Measurements from ENCODE around the gene HINT3.
"Not testable (repeated sequence)": the region's sequence is repeated elsewhere in the genome, so short reads cannot be mapped to it uniquely, and the experiment has no call there.

The HINT3 gene

GRCh38 chr6:125923366-125923877 lies 33.1 kb upstream of the HINT3 start:
- Histone ChIP-seq H3K27ac (ENCODE audit: low read depth, low read length, severe bottlenecking) (no peak overlapping the region), H3K4me1 (ENCODE audit: control insufficient read depth, insufficient read depth, low read length, poor library complexity, severe bottlenecking) (no peaks in the 10 kb centered on the region), H3K36me3 (ENCODE audit: control insufficient read depth, insufficient read depth, low read length) (peaks cover 4% of the 10 kb centered on the region), H3K9me3 (ENCODE audit: control insufficient read depth, low read length) (no peaks in the 10 kb centered on the region), H3K4me3 (ENCODE audit: extremely low read depth, insufficient read depth, low read length, poor library complexity, severe bottlenecking) (no peak overlapping the region)
- WGBS, 2 experiments (ENCODE audit: insufficient coverage in 2 of 2) = 90 to 96% methylated on average over 2 to 4 of the region's 4 CpGs

- Histone ChIP-seq H3K27ac (ENCODE audit: low read depth, low read length, severe bottlenecking) (no peak overlapping the region), H3K9me3 (ENCODE audit: control insufficient read depth, low read length) (no peaks in the 10 kb centered on the region), H3K4me3 (ENCODE audit: extremely low read depth, insufficient read depth, low read length, poor library complexity, severe bottlenecking) (no peak overlapping the region), H3K4me1 (ENCODE audit: control insufficient read depth, insufficient read depth, low read length, poor library complexity, severe bottlenecking) (no peaks in the 10 kb centered on the region), H3K36me3 (ENCODE audit: control insufficient read depth, insufficient read depth, low read length) (peaks cover 4% of the 10 kb centered on the region)
- WGBS, 2 experiments (ENCODE audit: insufficient coverage in 2 of 2) = 50 to 89% methylated on average over 1 of the region's 2 CpGs
Observed at GRCh38 chr6:125924169-125924568, 32.4 kb upstream of the HINT3 start.

GRCh38 chr6:125924697-125925358 lies 31.7 kb upstream of the HINT3 start:
- no peaks in the 10 kb centered on the region for H3K4me1 ChIP-seq (ENCODE audit: control insufficient read depth, insufficient read depth, low read length, poor library complexity, severe bottlenecking)
- H3K4me3 ChIP-seq (ENCODE audit: extremely low read depth, insufficient read depth, low read length, poor library complexity, severe bottlenecking) = no peak overlapping the region
- H3K9me3 ChIP-seq (ENCODE audit: control insufficient read depth, low read length) = no peaks in the 10 kb centered on the region
- H3K36me3 ChIP-seq (ENCODE audit: control insufficient read depth, insufficient read depth, low read length) = peaks cover 4% of the 10 kb centered on the region
- 83 to 92% methylated on average over 1 of the region's 2 CpGs for WGBS, 2 experiments (ENCODE audit: insufficient coverage in 2 of 2)
- no peak overlapping the region for H3K27ac ChIP-seq (ENCODE audit: low read depth, low read length, severe bottlenecking)

GRCh38 chr6:125926711-125927110 lies 29.9 kb upstream of the HINT3 start:
- no peaks in the 10 kb centered on the region for H3K4me1 ChIP-seq (ENCODE audit: control insufficient read depth, insufficient read depth, low read length, poor library complexity, severe bottlenecking)
- 94 to 100% methylated on average over 1 to 2 of the region's 3 CpGs for WGBS, 2 experiments (ENCODE audit: insufficient coverage in 2 of 2)
- H3K4me3 ChIP-seq (ENCODE audit: extremely low read depth, insufficient read depth, low read length, poor library complexity, severe bottlenecking) = no peak overlapping the region
- peaks cover 4% of the 10 kb centered on the region for H3K36me3 ChIP-seq (ENCODE audit: control insufficient read depth, insufficient read depth, low read length)
- no peak overlapping the region for H3K27ac ChIP-seq (ENCODE audit: low read depth, low read length, severe bottlenecking)
- no peaks in the 10 kb centered on the region for H3K9me3 ChIP-seq (ENCODE audit: control insufficient read depth, low read length)

- WGBS, 2 experiments (ENCODE audit: insufficient coverage in 2 of 2) = 89 to 100% methylated on average over 1 to 5 of the region's 7 CpGs
- no peaks in the 10 kb centered on the region for H3K9me3 ChIP-seq (ENCODE audit: control insufficient read depth, low read length)
- H3K4me3 ChIP-seq (ENCODE audit: extremely low read depth, insufficient read depth, low read length, poor library complexity, severe bottlenecking) = no peak overlapping the region
- no peak overlapping the region for H3K27ac ChIP-seq (ENCODE audit: low read depth, low read length, severe bottlenecking)
- H3K4me1 ChIP-seq (ENCODE audit: control insufficient read depth, insufficient read depth, low read length, poor library complexity, severe bottlenecking) = no peaks in the 10 kb centered on the region
- peaks cover 4% of the 10 kb centered on the region for H3K36me3 ChIP-seq (ENCODE audit: control insufficient read depth, insufficient read depth, low read length)
Observed at GRCh38 chr6:125927761-125928160, 28.8 kb upstream of the HINT3 start.

- Histone ChIP-seq H3K9me3 (ENCODE audit: control insufficient read depth, low read length) (no peaks in the 10 kb centered on the region), H3K27ac (ENCODE audit: low read depth, low read length, severe bottlenecking) (no peak overlapping the region), H3K36me3 (ENCODE audit: control insufficient read depth, insufficient read depth, low read length) (no peaks in the 10 kb centered on the region), H3K4me3 (ENCODE audit: extremely low read depth, insufficient read depth, low read length, poor library complexity, severe bottlenecking) (no peak overlapping the region), H3K4me1 (ENCODE audit: control insufficient read depth, insufficient read depth, low read length, poor library complexity, severe bottlenecking) (no peaks in the 10 kb centered on the region)
- 83 to 100% methylated on average over 1 of the region's 3 CpGs for WGBS, 2 experiments (ENCODE audit: insufficient coverage in 2 of 2)
Observed at GRCh38 chr6:125930765-125931418, 25.7 kb upstream of the HINT3 start.

- Histone ChIP-seq H3K4me1 (ENCODE audit: control insufficient read depth, insufficient read depth, low read length, poor library complexity, severe bottlenecking) (no peaks in the 10 kb centered on the region), H3K27ac (ENCODE audit: low read depth, low read length, severe bottlenecking) (no peak overlapping the region), H3K4me3 (ENCODE audit: extremely low read depth, insufficient read depth, low read length, poor library complexity, severe bottlenecking) (no peak overlapping the region), H3K9me3 (ENCODE audit: control insufficient read depth, low read length) (no peaks in the 10 kb centered on the region), H3K36me3 (ENCODE audit: control insufficient read depth, insufficient read depth, low read length) (no peaks in the 10 kb centered on the region)
- 80 to 100% methylated on average over 1 of the region's 4 CpGs for WGBS, 2 experiments (ENCODE audit: insufficient coverage in 2 of 2)
Observed at GRCh38 chr6:125931733-125932450, 24.7 kb upstream of the HINT3 start.

- Histone ChIP-seq H3K27ac (ENCODE audit: low read depth, low read length, severe bottlenecking) (no peak overlapping the region), H3K4me1 (ENCODE audit: control insufficient read depth, insufficient read depth, low read length, poor library complexity, severe bottlenecking) (no peaks in the 10 kb centered on the region), H3K36me3 (ENCODE audit: control insufficient read depth, insufficient read depth, low read length) (no peaks in the 10 kb centered on the region), H3K4me3 (ENCODE audit: extremely low read depth, insufficient read depth, low read length, poor library complexity, severe bottlenecking) (no peak overlapping the region), H3K9me3 (ENCODE audit: control insufficient read depth, low read length) (no peaks in the 10 kb centered on the region)
Observed at GRCh38 chr6:125932451-125932795, 24.1 kb upstream of the HINT3 start.

GRCh38 chr6:125935520-125935919 lies 21.1 kb upstream of the HINT3 start:
- H3K27ac ChIP-seq (ENCODE audit: low read depth, low read length, severe bottlenecking); H3K4me3 ChIP-seq (ENCODE audit: extremely low read depth, insufficient read depth, low read length, poor library complexity, severe bottlenecking); H3K9me3 ChIP-seq (ENCODE audit: control insufficient read depth, low read length); H3K36me3 ChIP-seq (ENCODE audit: control insufficient read depth, insufficient read depth, low read length); H3K4me1 ChIP-seq (ENCODE audit: control insufficient read depth, insufficient read depth, low read length, poor library complexity, severe bottlenecking): not testable (repeated sequence)
- 79 to 100% methylated on average over 2 of the region's 5 CpGs for WGBS, 2 experiments (ENCODE audit: insufficient coverage in 2 of 2)

GRCh38 chr6:125939026-125939425 lies 17.5 kb upstream of the HINT3 start:
- 74% methylated on average over 1 of the region's 1 CpG; no CpG with 5 or more reads in 1 of the 2 experiments for WGBS, 2 experiments (ENCODE audit: insufficient coverage in 2 of 2)
- Histone ChIP-seq H3K27ac (ENCODE audit: low read depth, low read length, severe bottlenecking) (no peak overlapping the region), H3K9me3 (ENCODE audit: control insufficient read depth, low read length) (no peaks in the 10 kb centered on the region), H3K4me1 (ENCODE audit: control insufficient read depth, insufficient read depth, low read length, poor library complexity, severe bottlenecking) (peaks cover 37% of the 10 kb centered on the region), H3K4me3 (ENCODE audit: extremely low read depth, insufficient read depth, low read length, poor library complexity, severe bottlenecking) (no peak overlapping the region), H3K36me3 (ENCODE audit: control insufficient read depth, insufficient read depth, low read length) (no peaks in the 10 kb centered on the region)

- Histone ChIP-seq H3K9me3 (ENCODE audit: control insufficient read depth, low read length) (no peaks in the 10 kb centered on the region), H3K27ac (ENCODE audit: low read depth, low read length, severe bottlenecking) (no peak overlapping the region), H3K4me1 (ENCODE audit: control insufficient read depth, insufficient read depth, low read length, poor library complexity, severe bottlenecking) (peaks cover 42% of the 10 kb centered on the region), H3K4me3 (ENCODE audit: extremely low read depth, insufficient read depth, low read length, poor library complexity, severe bottlenecking) (no peak overlapping the region), H3K36me3 (ENCODE audit: control insufficient read depth, insufficient read depth, low read length) (no peaks in the 10 kb centered on the region)
- WGBS, 2 experiments (ENCODE audit: insufficient coverage in 2 of 2) = 100% methylated on average over 1 to 2 of the region's 2 CpGs
Observed at GRCh38 chr6:125939791-125940190, 16.8 kb upstream of the HINT3 start.
